HEK293T (cell line): ENCODE data around the gene CGNL1.

Source experiments
- CTCF ChIA-PET: fragments of 350-600 bp; formaldehyde crosslinking; extraction: SDS; loops from one replicate; lab custom pipeline; 2021; ENCODE audit warnings: antibody characterized with exemption, inconsistent platforms; lab: Yijun Ruan, JAX
- POLR2A ChIA-PET: fragments of 350-600 bp; formaldehyde crosslinking; extraction: SDS; loops from one replicate; lab custom pipeline; 2020; ENCODE audit warnings: antibody characterized with exemption, inconsistent platforms; lab: Yijun Ruan, JAX
- DNase-seq: peaks from one replicate; pipeline ENCODE4 v3.0.0; 2012; ENCODE audit warnings: mixed read lengths; ENCODE audit errors: extremely low spot score
- ARNT ChIP-seq: fragments of 450-650 bp; IDR thresholded peaks from 2 replicates; pipeline ENCODE4 v1.6.1; 2017; ENCODE audit warnings: mild to moderate bottlenecking
- BHLHE40 ChIP-seq: fragments of 450-650 bp; IDR thresholded peaks from 2 replicates; pipeline ENCODE4 v1.6.1; 2016; ENCODE audit warnings: mild to moderate bottlenecking, moderate library complexity, borderline replicate concordance
- CTBP1 ChIP-seq: fragments of 450-650 bp; IDR thresholded peaks from 2 replicates; pipeline ENCODE4 v1.6.1; 2016; ENCODE audit warnings: borderline replicate concordance
- ELF4 ChIP-seq: fragments of 450-650 bp; IDR thresholded peaks from 2 replicates; pipeline ENCODE4 v1.6.1; 2017; ENCODE audit warnings: antibody characterized with exemption
- FOXA1 ChIP-seq: fragments of 450-650 bp; IDR thresholded peaks from 2 replicates; pipeline ENCODE4 v1.6.1; 2016; ENCODE audit warnings: mild to moderate bottlenecking
- FOXK2 ChIP-seq: fragments of 450-650 bp; IDR thresholded peaks from 2 replicates; pipeline ENCODE4 v1.6.1; 2016; ENCODE audit warnings: mild to moderate bottlenecking
- FOXM1 ChIP-seq: fragments of 450-650 bp; IDR thresholded peaks from 2 replicates; pipeline ENCODE4 v1.6.1; 2017; ENCODE audit warnings: mild to moderate bottlenecking, borderline replicate concordance
- HDGF ChIP-seq: fragments of 450-650 bp; IDR thresholded peaks from 2 replicates; pipeline ENCODE4 v1.6.1; 2017; ENCODE audit warnings: antibody characterized with exemption, borderline replicate concordance
- L3MBTL2 ChIP-seq: fragments of 450-650 bp; conservative IDR thresholded peaks from 2 replicates; pipeline ENCODE4 v1.6.1; 2016; ENCODE audit warnings: mild to moderate bottlenecking
- LEF1 ChIP-seq: fragments of 450-650 bp; IDR thresholded peaks from 2 replicates; pipeline ENCODE4 v1.6.1; 2017; ENCODE audit warnings: mild to moderate bottlenecking, borderline replicate concordance
- NFRKB ChIP-seq: fragments of 450-650 bp; IDR thresholded peaks from 2 replicates; pipeline ENCODE4 v1.6.1; 2016; ENCODE audit warnings: mild to moderate bottlenecking, moderate library complexity
- SP1 ChIP-seq: fragments of 450-650 bp; IDR thresholded peaks from 2 replicates; pipeline ENCODE4 v1.6.1; 2017
- SUZ12 ChIP-seq: fragments of 450-650 bp; IDR thresholded peaks from 2 replicates; pipeline ENCODE4 v1.6.1; 2016; ENCODE audit warnings: mild to moderate bottlenecking
- TARDBP ChIP-seq: fragments of 450-650 bp; IDR thresholded peaks from 2 replicates; pipeline ENCODE4 v1.6.1; 2016
- ZNF384 ChIP-seq: fragments of 450-650 bp; IDR thresholded peaks from 2 replicates; pipeline ENCODE4 v1.6.1; 2016
- TF ChIP-seq, protein P1 (sequence below): fragments of 450-650 bp; IDR thresholded peaks from 2 replicates; pipeline ENCODE4 v1.6.1; 2016

The CGNL1 gene

DNA sequence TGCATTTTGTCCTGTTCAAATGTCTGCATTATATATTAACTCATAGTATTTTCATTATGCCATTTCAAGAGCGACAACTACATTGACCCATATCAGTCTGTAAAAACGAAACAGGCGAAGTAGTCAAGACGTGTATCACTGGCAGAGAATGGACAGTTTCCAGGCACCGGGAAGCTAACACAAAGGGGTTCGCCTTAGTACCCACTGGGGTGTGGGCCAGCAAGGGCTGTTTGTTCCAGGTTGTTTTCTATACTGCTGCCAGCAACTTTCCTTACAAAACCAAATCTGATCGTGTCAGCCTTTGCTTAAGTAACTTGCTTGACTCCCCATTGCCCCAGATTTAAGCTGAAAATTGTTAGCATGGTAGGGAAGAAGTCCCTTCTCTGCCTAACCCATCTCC lies 87.1 kb downstream of the CGNL1 start:
- ChIA-PET CTCF (no interaction called here), POLR2A (no interaction called here)
- TF ChIP-seq ZNF384 (no peak), CTBP1 (no peak), L3MBTL2 (no peak), SUZ12 (no peak), ELF4 (no peak), FOXK2 (no peak), ARNT (no peak), FOXA1 (no peak), LEF1 (no peak)
- TF ChIP-seq, protein P1, sequence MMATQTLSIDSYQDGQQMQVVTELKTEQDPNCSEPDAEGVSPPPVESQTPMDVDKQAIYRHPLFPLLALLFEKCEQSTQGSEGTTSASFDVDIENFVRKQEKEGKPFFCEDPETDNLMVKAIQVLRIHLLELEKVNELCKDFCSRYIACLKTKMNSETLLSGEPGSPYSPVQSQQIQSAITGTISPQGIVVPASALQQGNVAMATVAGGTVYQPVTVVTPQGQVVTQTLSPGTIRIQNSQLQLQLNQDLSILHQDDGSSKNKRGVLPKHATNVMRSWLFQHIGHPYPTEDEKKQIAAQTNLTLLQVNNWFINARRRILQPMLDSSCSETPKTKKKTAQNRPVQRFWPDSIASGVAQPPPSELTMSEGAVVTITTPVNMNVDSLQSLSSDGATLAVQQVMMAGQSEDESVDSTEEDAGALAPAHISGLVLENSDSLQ = no peak
- DNase-seq = no peak

DNA sequence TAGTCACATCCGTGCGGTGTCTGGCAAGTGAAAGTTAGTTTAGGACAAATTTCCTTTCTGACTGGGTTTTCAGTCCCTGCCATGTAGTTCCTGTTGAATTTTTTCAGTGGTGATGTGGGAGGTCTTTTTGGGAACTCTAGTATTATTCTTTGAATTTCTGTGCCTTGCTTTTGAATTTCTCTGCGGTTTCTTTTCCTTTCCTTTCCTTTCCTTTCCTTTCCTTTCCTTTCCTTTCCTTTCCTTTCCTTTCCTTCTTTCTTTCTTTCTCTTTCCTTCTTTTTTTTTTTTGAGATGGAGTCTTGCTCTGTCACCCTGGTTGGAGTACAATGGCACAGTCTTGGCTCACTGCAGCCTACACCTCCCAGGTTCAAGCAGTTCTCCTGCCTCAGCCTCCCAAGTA lies 88.2 kb downstream of the CGNL1 start:
- TF ChIP-seq ZNF384 = no peak
- no peak for TF ChIP-seq ARNT
- no peak for TF ChIP-seq LEF1
- no peak for TF ChIP-seq NFRKB
- TF ChIP-seq TARDBP = no peak
- TF ChIP-seq L3MBTL2 = no peak
- no peak for TF ChIP-seq ELF4
- TF ChIP-seq CTBP1 = no peak
- no peak for TF ChIP-seq FOXK2
- TF ChIP-seq SUZ12 = no peak
- no peak for TF ChIP-seq FOXM1
- no peak for TF ChIP-seq SP1
- TF ChIP-seq, protein P1 = no peak
- no peak for TF ChIP-seq BHLHE40
- TF ChIP-seq HDGF = no peak
- no peak for TF ChIP-seq FOXA1
- POLR2A ChIA-PET = no interaction called here
- CTCF ChIA-PET = no interaction called here
- DNase-seq = no peak

DNA sequence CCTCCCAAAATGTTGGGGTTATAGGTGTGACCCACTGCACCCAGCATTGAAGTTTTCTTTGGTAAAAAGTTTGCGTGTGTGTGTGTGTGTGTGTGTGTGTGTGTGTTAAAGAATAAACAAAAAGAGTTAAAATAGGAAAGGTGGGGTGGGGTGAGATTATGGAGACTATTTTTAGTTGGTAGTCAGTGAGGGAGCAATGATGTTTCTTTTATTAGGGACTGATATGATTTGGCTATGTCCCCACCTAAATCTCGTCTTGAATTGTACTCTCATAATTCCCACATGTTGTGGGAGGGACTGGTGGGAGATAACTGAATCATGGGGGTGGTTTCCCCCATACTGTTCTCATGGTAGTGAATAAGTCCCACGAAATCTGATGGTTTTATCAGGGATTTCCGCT lies 92.2 kb downstream of the CGNL1 start:
- TF ChIP-seq BHLHE40 (no peak), SUZ12 (no peak)
- DNase-seq = no peak
- ChIA-PET CTCF (no interaction called here), POLR2A (no interaction called here)

DNA sequence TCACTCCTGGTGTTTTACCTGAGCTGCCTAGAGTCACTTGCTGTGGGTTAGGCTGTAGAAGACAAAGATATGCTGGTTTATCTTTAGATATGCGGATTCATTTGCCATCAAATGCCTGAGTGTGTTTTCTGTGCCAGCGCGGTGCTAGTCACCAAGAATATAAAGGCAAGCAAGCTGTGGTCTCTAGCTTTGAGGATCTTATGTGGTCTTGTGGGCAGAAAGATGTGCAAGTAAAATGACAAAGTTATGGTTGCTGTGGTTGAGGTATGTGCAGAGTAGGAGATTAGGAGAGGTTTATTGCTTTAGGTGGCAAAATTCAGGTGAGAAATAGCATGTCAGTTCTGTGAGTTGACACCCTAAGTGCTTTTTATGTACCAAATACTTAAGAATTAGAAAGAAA lies 94.2 kb downstream of the CGNL1 start:
- no peak for DNase-seq
- TF ChIP-seq TARDBP (no peak), ARNT (no peak), FOXK2 (no peak), ZNF384 (no peak), FOXM1 (no peak), NFRKB (no peak), CTBP1 (no peak), SP1 (no peak), LEF1 (no peak), HDGF (no peak), SUZ12 (no peak), FOXA1 (no peak), ELF4 (no peak), BHLHE40 (no peak)
- TF ChIP-seq, protein P1 = no peak
- CTCF ChIA-PET = no interaction called here
- POLR2A ChIA-PET = no interaction called here

DNA sequence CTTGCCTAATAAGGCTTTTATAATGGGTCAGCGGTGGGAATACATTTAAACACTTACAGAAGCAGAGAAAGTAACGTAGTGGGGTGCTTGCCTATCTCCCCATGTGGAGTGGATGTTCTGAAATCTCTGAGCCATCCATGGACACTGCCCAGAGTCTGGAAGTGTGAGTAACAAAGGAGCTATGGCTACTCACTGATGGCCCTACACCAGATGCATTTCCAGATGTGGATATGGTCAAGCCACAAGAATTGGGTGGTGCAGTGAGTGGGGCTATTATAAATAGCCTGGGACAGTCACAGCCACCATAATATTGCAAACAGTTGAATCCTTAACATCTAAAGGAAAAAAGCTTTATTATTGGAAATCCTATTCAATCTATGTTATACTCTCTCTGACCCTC lies 96.6 kb downstream of the CGNL1 start:
- CTCF ChIA-PET = no interaction called here
- TF ChIP-seq ARNT (no peak), FOXK2 (no peak), BHLHE40 (no peak), HDGF (no peak), L3MBTL2 (no peak), LEF1 (no peak), FOXM1 (no peak), ZNF384 (no peak), FOXA1 (no peak), SUZ12 (no peak), CTBP1 (no peak), TARDBP (no peak), NFRKB (no peak), ELF4 (no peak), SP1 (no peak)
- POLR2A ChIA-PET = no interaction called here
- DNase-seq = no peak

DNA sequence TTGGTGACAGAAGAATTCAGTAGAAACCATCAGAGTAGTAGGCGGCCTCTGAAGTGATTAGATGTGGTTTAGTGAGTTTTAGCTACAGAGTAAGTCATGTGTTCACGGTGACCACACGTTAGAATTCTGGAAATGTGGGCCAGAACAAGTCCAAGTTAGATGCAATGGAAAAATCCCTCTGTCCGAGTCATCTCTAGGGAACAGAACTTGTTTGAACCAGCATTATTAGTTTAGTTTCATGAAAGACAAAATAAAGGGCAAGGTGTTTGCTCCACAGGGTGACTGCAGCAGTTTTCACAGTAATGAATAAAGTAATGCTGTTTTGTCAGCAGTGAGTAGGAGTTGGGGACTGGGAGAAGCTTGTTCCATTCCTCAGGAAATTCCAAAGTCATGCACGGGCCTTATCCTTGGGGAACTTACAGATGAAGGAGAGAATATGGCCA lies 100.2 kb downstream of the CGNL1 start:
- no peak for TF ChIP-seq NFRKB
- TF ChIP-seq, protein P1 = no peak
- no peak for TF ChIP-seq SUZ12
- TF ChIP-seq FOXA1 = no peak
- no peak for TF ChIP-seq CTBP1
- TF ChIP-seq TARDBP = no peak

More for the DNA sequence above, 100.2 kb downstream of the CGNL1 start:
- ChIA-PET CTCF (no interaction called here), POLR2A (no interaction called here)
- DNase-seq = no peak
